ENCODE data around the gene TLCD2.
"Not testable (repeated sequence)": the region's sequence is repeated elsewhere in the genome, so short reads cannot be mapped to it uniquely, and the experiment has no call there.

Gene TLCD2

GRCh38 chr17:1735834-1736347 is 25.7 kb upstream of the TLCD2 start:
- DNase-seq, result no peak

- DNase-seq, result no peak
Measured at GRCh38 chr17:1735418-1735817, 25.2 kb upstream of the TLCD2 start.

- DNase-seq, result no peak
Measured at GRCh38 chr17:1733759-1734158, 23.6 kb upstream of the TLCD2 start.

- DNase-seq, result no peak
Measured at GRCh38 chr17:1732833-1733321, 22.7 kb upstream of the TLCD2 start.

- no peak for DNase-seq
Measured at GRCh38 chr17:1732241-1732832, 22.2 kb upstream of the TLCD2 start.

GRCh38 chr17:1731194-1731506 is 21.0 kb upstream of the TLCD2 start:
- DNase-seq, result no peak

GRCh38 chr17:1730326-1731193 is 20.4 kb upstream of the TLCD2 start:
- no peak for DNase-seq

GRCh38 chr17:1729966-1730325 is 19.8 kb upstream of the TLCD2 start:
- no peak for DNase-seq

- no peak for DNase-seq
Measured at GRCh38 chr17:1727876-1728630, 17.9 kb upstream of the TLCD2 start.

- DNase-seq, result no peak
Measured at GRCh38 chr17:1727258-1727789, 17.1 kb upstream of the TLCD2 start.

GRCh38 chr17:1726626-1727257 is 16.6 kb upstream of the TLCD2 start:
- no peak for DNase-seq

- DNase-seq, result no peak
Measured at GRCh38 chr17:1725642-1726511, 15.7 kb upstream of the TLCD2 start.

- no peak for DNase-seq
Measured at GRCh38 chr17:1724869-1725641, 14.9 kb upstream of the TLCD2 start.

GRCh38 chr17:1724351-1724868 is 14.2 kb upstream of the TLCD2 start, which contains the start of gene WDR81:
Gene WDR81 (plus strand): TSS chr17:1724704. CDS start chr17:1724960, 256 bp downstream.
- DNase-seq, result peak; percentile 15

GRCh38 chr17:1722022-1722421 is 11.8 kb upstream of the TLCD2 start:
- not testable (repeated sequence) for DNase-seq

GRCh38 chr17:1720856-1721386 is 10.7 kb upstream of the TLCD2 start:
- DNase-seq, result peak; percentile 14

GRCh38 chr17:1718362-1719165 is 8.4 kb upstream of the TLCD2 start:
- no peak for DNase-seq

- DNase-seq, result peak; percentile 86
Measured at GRCh38 chr17:1716912-1717695, 6.9 kb upstream of the TLCD2 start.
